WTC11 (cell line): ENCODE measurements around the gene RUFY2. TPM values are rescaled to one million over a fixed set of nuclear protein-coding genes. Genes with fewer than 3 reads are reported as not detected.
A peak's percentile ranks its signal among the peaks of the same experiment; 100 is the strongest.
"Not testable (repeated sequence)": the region's sequence is repeated elsewhere in the genome, so short reads cannot be mapped to it uniquely, and the experiment has no call there.

Experiments
- ATAC-seq: fragments of 200-7000 bp; cut with Tn5 transposase; 2 replicates; pipeline ENCODE4 v1.10.0; 2021; ENCODE audit warnings: mild to moderate bottlenecking, moderate library complexity
- CTCF ChIA-PET: fragments of 300-600 bp; sonication (Branson Sonifier 250); formaldehyde crosslinking; loops from one replicate; lab custom pipeline; 2021; ENCODE audit warnings: antibody characterized with exemption; lab: Charles Lee
- POLR2A ChIA-PET: fragments of 350-600 bp; sonication (Branson Sonifier 250); formaldehyde crosslinking; loops from one replicate; lab custom pipeline; 2021; ENCODE audit warnings: antibody characterized with exemption; lab: Charles Lee
- DNase-seq: peaks from one replicate; pipeline ENCODE4 v3.0.0; 2021; ENCODE audit warnings: low spot score
- H3K27ac Mint-ChIP-seq: 2 replicates; pipeline ENCODE4 v1.8.0; 2021; ENCODE audit warnings: mixed read lengths
- H3K27me3 Mint-ChIP-seq: 2 replicates; pipeline ENCODE4 v1.8.0; 2021; ENCODE audit warnings: low read depth, mild to moderate bottlenecking, moderate library complexity, mixed read lengths
- H3K36me3 Mint-ChIP-seq: 2 replicates; pipeline ENCODE4 v1.8.0; 2021; ENCODE audit warnings: mixed read lengths
- H3K4me1 Mint-ChIP-seq: 2 replicates; pipeline ENCODE4 v1.8.0; 2022; ENCODE audit warnings: mixed read lengths
- H3K4me3 Mint-ChIP-seq: 2 replicates; pipeline ENCODE4 v1.8.0; 2021; ENCODE audit warnings: mild to moderate bottlenecking, moderate library complexity, mixed read lengths
- H3K9me3 Mint-ChIP-seq: 2 replicates; pipeline ENCODE4 v1.8.0; 2021; ENCODE audit warnings: mixed read lengths
- ATF1 ChIP-seq: sonication (generic); formaldehyde crosslinking; IDR thresholded peaks from 2 replicates; pipeline ENCODE4 v1.8.1; 2023; ENCODE audit warnings: mild to moderate bottlenecking, moderate library complexity, missing genetic modification reagents
- ATF6 ChIP-seq: sonication (generic); formaldehyde crosslinking; IDR thresholded peaks from 2 replicates; pipeline ENCODE4 v1.8.1; 2023; ENCODE audit warnings: mild to moderate bottlenecking, missing genetic modification reagents
- ERG ChIP-seq: fragments of 250-450 bp; sonication (Bioruptor Pico); IDR thresholded peaks from 2 replicates; pipeline ENCODE4 v1.8.0; 2021; ENCODE audit warnings: mild to moderate bottlenecking
- ESRRA ChIP-seq: sonication (generic); formaldehyde crosslinking; IDR thresholded peaks from 2 replicates; pipeline ENCODE4 v1.8.1; 2022; ENCODE audit warnings: mild to moderate bottlenecking, missing genetic modification reagents, borderline replicate concordance
- GABPB1 ChIP-seq: sonication (generic); formaldehyde crosslinking; IDR thresholded peaks from 2 replicates; pipeline ENCODE4 v1.8.1; 2023; ENCODE audit warnings: mild to moderate bottlenecking, missing genetic modification reagents
- JUN ChIP-seq: sonication (generic); formaldehyde crosslinking; IDR thresholded peaks from 2 replicates; pipeline ENCODE4 v1.8.0; 2023; ENCODE audit warnings: mild to moderate bottlenecking, missing genetic modification reagents
- MYBL2 ChIP-seq: sonication (generic); formaldehyde crosslinking; IDR thresholded peaks from 2 replicates; pipeline ENCODE4 v1.8.1; 2023; ENCODE audit warnings: mild to moderate bottlenecking, moderate library complexity, missing genetic modification reagents
- SMAD3 ChIP-seq: sonication (generic); formaldehyde crosslinking; IDR thresholded peaks from 2 replicates; pipeline ENCODE4 v1.8.0; 2022; ENCODE audit warnings: missing genetic modification reagents, mild to moderate bottlenecking, borderline replicate concordance
- USF1 ChIP-seq: sonication (generic); formaldehyde crosslinking; IDR thresholded peaks from 2 replicates; pipeline ENCODE4 v1.8.0; 2022; ENCODE audit warnings: mild to moderate bottlenecking, missing genetic modification reagents
- USF2 ChIP-seq: sonication (generic); formaldehyde crosslinking; IDR thresholded peaks from 2 replicates; pipeline ENCODE4 v1.8.1; 2023; ENCODE audit warnings: mild to moderate bottlenecking, missing genetic modification reagents, moderate library complexity
- ZSCAN18 ChIP-seq: fragments of 250-450 bp; sonication (Bioruptor Pico); IDR thresholded peaks from 2 replicates; pipeline ENCODE4 v2.1.2; 2022; ENCODE audit warnings: mild to moderate bottlenecking, moderate library complexity
- total RNA-seq: library from RNA; stranded (reverse); gene quantifications from 3 replicates; pipeline ENCODE4 v1.2.3, GENCODE V29; 2021

RUFY2 gene
- total RNA-seq, 1 experiment from 2014 or later: 10.3 TPM

- TF ChIP-seq ZSCAN18 (CRISPR knock-in tag) (no peak), GABPB1 (CRISPR knock-in tag) (no peak)
Observed at GRCh38 chr10:68329506-68329861, 77.6 kb downstream of the RUFY2 start (continued).

- POLR2A ChIA-PET: no interaction called here
- DNase-seq: no peak
- Mint-ChIP-seq H3K4me1 (peaks cover 17% of the 10 kb centered on the region), H3K27me3 (no peaks in the 10 kb centered on the region; the same call in 1 of the 2 replicates)
- no peak for TF ChIP-seq SMAD3 (CRISPR knock-in tag)
- TF ChIP-seq ERG (CRISPR knock-in tag): no peak
- TF ChIP-seq USF2 (CRISPR knock-in tag): peak; percentile 79
- no peak for TF ChIP-seq ESRRA (CRISPR knock-in tag)
- TF ChIP-seq USF1 (CRISPR knock-in tag): peak; percentile 73
- no peak for TF ChIP-seq ATF1
- no peak for TF ChIP-seq JUN (CRISPR knock-in tag)
- TF ChIP-seq MYBL2 (CRISPR knock-in tag): no peak
- no peak for TF ChIP-seq ATF6 (CRISPR knock-in tag)
- TF ChIP-seq, all 79 proteins: peak for 2
- Mint-ChIP-seq H3K9me3 (no peaks in the 10 kb centered on the region), H3K27ac (peak overlapping the region; percentile 80), H3K4me3 (peak overlapping the region; percentile 3; the same call in 1 of the 2 replicates), H3K36me3 (peaks cover 8% of the 10 kb centered on the region)
- CTCF ChIA-PET: no interaction called here
- no peak for ATAC-seq
Observed at GRCh38 chr10:68327889-68328786, 78.9 kb downstream of the RUFY2 start.

- POLR2A ChIA-PET, H3K9me3 Mint-ChIP-seq, H3K4me3 Mint-ChIP-seq, DNase-seq, H3K27ac Mint-ChIP-seq, H3K36me3 Mint-ChIP-seq, ATAC-seq, H3K27me3 Mint-ChIP-seq: not testable (repeated sequence)
- H3K4me1 Mint-ChIP-seq: peaks cover 11% of the 10 kb centered on the region
- CTCF ChIA-PET: interaction anchor here (0.8 kb wide), 1 partner anchor 24 kb away, joined by 3 read pairs; no protein-coding TSS in a partner anchor
Observed at GRCh38 chr10:68324396-68324795, 82.7 kb downstream of the RUFY2 start.
